Astrocyte of the hippocampus (primary cell): ENCODE measurements around the gene RFNG.

Experiments
- DNase-seq: peaks from one replicate; pipeline ENCODE4 v3.0.0; 2011; ENCODE audit warnings: low read depth, low spot score

The RFNG gene

DNA sequence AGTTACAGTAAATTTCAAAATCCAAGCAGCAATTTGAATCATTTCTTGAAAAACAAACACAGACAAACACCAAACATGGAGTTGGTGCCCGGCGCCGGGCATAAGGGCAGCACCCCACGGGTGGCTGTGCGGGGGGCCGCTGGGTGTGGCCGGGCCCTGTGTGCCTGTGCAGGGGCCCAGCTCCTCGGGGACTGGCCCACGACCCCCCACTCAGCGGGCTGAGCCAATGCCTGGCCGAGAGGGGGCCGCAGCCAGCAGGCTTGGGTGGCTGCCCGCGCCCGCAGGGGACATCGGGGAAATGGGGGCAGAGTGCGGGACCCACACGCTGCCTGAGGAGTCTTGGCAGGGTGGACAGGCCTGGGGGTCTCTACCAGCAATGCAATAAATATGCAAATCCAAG is 26.8 kb upstream of the RFNG start:
- no peak for DNase-seq

DNA sequence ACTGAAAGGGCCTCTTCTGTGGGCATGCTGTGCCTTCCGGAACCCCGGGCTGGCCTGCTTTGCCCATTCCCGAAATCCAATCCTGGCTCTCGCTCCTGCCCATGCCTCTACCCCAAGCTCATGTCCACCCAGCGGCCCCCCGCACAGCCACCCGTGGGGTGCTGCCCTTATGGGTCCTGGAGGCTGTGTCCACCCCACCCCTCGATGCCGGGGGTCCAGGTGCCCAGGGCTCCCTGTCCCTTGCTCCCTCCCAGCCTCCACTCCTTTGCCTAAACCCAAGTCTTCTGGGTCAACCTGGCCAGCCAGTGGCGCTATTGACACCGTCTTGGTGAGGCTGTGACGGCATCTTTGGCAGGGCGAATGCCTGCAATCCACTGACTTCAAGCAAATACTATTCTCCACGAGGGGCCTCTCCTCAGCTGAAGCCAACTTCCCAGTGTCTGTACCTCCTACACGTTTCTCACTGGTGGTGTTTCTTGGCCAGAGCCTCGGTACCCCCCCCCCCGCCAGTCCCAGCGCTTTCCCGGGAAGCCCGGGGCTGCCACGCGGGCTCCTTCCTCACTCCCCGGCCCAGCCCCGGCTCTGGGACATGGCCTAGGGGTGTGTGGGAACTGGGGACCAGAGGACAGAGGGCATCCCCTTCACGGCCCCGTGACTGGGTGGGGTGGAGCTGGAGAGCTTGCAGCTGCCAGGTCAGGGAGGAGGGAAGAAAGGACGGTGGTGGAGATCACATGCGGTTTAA is 26.2 kb upstream of the RFNG start:
- no peak for DNase-seq

DNA sequence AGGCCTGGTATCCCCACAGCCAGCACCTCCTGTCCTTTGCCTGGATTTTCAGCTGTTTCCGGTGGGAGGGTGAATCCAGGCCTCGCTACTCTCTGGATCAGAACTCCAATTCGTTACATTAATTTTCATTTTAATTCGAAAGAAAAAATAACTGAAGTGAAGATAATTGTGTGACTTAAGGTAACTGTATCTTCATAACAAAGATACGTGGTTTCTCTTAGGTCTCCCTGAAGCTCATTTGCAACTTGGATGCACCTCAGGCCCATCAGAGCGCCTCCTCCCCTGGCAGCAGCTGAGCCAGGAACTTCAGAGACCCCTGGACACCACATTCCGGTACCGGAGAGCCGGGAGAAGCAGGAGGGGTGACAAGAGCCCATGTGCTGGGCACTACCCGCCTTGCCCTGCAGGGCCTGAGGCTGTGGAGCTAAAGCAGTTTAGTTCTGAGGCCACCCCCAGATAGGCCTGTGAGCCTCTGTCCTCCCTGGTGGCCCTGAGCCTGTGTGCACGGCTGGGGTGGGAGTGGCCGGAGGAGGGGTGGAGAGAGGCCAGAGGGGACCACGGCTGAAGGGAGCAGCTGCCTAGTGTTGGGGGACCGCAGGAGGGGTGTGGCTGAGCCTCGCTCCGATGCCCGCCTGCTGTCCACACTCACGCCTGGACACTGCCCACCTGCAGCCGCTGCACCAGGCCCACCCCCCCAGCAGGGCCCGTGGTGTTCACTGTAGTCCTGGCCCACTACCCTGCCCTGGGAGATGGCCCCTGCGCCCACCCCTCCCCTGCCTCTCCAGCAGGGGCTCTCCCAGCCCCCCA is 25.4 kb upstream of the RFNG start:
- DNase-seq: no peak

DNA sequence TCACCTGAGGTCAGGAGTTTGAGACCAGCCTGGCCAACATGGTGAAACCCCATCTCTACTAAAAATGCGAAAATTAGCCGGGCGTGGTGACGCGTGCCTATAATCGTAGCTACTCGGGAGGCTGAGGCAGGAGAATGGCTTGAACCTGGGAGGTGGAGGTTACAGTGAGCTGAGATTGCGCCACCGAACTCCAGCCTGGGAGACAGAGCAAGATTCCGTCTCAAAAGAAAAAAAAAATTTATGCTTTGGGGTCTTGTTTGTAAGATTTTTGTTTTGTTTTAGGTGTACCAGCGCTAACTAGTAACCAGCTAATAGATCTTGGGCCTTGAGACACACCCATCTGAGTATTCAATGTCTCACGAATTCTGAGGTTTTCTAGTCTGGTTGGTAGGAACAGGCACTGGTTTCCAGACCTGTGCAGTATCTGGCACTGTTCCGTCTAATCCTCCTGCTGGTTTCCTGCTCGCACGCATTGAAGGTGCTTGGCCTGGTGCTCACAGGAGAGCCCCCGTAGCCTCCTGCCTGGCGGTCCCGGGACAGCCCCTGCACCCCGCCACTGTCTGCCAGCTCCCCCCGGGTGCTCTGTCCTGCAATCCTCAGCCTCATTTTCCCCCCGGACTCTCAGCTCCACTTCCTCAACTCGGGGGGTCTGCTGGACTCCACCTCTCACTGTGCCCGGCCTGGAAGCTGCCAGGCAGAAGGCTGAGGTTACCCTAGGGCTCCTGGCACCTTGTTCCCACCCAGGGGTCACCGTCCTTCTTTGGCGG is 24.6 kb upstream of the RFNG start:
- no peak for DNase-seq

DNA sequence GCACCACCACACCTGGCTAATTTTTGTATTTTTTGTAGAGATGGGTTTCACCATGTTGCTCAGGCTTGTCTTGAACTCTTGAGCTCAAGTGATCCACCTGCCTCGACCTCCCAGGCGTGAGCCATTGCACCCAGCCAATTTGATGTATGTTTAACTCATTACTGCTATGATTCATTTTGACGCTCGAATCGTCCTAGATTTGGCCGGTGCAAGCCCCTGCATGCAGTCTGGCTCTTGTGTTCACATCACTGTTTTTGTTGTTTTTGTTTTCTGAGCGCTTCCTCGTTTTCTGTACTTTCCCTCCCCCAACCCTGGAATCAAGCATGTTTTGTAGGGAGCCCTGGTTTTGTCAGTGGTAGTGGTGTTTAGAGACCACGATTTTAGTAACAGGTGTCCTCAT is 21.8 kb upstream of the RFNG start:
- DNase-seq: no peak

DNA sequence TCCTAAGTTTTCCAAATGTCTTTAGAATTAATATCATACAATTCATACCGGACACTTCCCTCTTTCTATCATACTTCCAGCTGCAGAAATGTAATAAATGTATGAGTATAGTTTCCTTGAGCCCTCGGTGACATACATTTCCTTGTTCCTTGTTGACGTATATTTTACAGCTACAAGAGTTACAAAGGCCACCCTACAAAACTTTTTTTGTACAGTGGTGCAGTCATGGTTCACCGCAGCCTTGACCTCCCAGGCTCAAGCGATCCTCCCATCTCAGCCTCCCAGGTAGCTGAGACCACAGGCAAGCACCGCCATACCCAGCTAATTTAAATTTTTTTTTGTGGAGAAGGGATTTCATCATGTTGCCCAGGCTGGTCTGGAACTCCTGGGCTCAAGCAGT is 21.2 kb upstream of the RFNG start:
- no peak for DNase-seq

DNA sequence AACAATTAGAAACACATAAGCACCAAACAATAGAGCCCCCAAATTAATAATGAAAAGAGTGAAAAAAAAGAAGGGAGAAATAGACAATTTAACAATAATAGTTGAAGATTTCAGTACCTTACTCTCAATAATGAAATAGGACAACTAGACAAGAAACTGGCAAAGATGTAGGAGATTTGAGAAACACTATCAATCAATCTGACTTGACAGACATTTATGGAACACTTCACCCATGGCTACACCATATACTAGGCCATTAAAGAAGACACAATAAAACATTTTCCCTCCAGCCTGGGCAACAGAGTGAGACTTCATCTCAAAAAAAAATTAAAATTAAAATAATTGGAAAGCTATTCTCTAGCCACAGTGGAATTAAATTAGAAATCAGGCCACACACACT is 19.0 kb upstream of the RFNG start:
- no peak for DNase-seq

DNA sequence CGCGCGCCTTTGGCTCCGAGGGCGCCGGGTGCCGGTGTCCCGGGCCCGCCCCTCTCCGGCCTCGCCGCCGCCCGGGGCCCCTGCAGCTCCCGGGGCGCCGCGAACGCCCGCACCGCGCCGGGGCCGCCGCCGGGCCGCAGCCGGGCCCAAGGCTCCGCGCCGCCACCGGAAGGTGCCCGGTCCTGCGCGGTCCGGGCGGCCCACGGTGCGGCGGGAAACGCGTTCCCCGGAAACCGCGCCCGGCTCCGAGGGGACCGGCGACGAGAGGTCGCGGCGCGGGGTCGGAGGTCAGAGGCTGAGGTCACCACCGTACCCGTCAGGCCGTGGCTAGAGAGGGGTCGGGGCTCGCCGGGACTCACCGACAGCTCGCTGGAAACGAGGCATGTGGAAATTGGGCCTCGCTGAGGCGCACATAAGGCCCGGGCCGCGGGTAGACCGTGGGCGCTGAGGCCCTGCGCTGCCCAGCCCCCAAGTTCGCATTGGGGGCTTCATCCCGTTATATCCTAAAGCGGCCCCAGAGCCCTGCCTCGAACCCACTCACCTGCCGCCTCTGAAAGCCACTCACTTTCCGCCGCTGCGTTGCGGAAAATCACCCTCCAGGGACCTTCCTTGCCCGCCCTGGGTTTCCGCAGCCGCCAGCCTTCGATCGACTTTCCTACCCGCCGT is 14.2 kb upstream of the RFNG start, which contains the start of gene DUS1L:
Gene DUS1L (minus strand): TSS at position 167 of the 666 bp plus-strand sequence. CDS start 745 bp downstream, outside the sequence.
- DNase-seq: peak; percentile 78

DNA sequence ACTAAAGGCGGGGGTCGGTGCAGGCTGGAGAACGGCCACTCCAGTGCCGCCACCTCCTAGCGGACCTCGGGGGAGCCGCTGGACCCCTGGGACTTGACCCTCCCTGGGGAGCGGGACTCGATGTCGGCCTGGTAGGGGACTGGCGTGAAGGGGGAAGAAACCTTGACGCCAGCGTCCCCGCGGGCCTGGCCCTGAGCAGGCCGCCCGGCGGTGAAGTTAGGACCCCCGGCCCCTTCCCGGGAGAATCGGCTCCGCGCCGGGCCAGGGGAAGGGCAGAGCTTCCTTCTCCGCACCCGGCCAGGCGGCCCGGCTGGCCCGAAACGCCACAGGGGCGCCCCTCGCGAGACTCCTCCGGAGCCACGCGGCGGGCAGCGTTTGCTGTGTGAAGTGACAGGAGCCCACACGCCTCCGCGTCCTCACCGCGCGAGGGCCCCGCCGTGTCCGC is 13.6 kb upstream of the RFNG start:
- DNase-seq: peak; percentile 67

DNA sequence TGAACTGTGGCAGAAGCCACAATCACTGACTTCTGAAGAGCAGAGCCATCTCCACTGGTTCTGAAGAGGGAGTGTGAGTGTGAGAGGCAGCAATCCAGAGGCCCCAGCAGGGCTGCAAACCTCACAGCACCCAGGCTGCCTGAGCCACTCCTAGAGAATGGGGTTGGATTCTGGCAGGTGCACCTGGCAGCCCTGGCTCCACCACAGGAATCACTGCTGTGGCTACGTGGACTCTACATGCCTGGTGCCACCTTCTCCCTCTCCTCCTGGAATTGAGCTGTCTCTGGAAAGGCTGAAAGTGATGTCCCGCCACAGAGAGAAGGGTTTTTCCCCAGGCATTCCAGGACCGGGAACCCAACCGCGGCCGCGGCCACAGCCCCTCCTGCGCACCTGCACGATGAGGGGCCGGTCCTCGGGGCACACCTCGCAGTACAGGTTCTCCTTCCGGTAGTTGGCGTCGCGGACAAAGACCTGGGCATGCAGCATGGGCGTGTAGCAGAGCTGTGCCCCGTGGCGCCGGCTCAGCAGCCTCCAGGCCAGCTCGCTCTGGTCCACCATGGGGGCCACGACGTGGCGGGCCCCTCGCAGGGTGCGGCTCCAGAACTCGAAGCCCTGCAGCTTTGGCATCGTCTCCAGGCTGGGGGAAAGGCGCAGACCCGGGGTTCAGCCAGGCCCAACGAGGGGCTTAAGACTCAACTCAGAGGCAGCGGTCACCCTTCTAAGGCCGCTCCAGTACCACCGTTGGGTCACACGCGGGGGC is 13.0 kb upstream of the RFNG start:
- peak; percentile 18 for DNase-seq

DNA sequence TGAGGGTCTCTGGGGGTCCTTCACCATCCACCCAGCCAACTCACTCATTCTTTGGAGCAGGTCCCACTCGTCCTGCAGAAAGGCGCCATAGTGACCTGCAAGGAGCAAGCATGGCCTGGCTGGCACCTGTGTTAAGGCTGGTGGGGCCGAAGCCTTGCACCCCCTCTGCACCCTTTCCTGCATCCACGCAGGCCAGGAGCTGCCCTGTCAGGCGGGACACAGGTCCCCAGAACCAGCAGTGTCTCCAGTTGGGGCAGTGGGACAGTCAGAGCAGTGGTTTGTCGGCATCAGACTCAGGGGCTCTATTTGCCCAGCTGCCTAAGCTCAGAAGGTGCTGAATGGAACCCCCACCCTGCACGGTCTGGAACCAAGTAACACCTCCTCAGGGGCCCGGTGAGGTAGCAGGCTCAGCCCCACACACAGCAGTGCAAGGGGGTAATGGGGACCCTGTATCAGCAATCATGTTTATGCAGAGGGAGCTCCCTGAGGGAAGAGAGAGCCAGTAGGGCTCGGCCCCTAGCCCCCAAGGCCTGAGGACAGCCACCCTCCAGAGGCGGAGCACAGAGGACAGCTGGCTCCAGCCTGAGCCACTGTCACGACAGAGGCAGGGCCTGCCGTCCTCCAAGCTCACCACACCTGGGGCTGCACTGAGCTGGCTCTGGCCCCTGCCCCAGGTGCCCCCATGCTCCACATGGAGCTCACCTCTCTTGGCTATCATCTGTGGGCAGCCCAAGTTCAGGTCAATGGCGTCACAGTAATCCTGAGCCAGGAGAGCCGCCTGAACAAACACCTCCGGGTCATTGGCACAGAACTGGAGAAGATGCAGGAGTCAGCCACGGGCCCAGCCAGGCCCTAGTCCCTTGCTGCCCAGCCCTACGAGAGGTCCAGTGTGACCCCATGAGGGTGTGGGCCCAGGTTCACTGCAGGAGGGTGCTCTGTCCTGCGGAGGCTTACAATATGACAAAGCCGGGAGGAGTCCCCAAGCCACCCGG is 12.1 kb upstream of the RFNG start:
- DNase-seq: no peak

DNA sequence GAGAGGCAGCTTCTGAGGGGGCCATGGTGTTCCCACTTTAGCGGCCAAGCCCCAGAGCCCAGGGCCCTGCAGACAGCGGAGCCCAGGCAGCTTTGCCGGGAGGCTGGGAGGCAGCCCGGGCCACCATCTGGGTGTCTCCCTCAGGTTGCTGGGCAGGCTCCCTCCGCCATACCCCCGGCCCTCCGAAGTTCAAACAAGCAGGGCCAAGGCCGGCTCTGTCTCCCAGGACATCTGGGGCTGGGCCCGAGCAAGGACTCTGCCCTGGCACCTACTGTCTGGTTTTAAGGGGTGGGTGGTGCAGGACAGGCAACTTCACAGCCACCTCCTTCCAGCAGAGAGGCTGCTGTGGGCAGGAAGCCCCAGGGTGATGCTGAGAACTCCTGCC is 11.4 kb upstream of the RFNG start:
- no peak for DNase-seq

DNA sequence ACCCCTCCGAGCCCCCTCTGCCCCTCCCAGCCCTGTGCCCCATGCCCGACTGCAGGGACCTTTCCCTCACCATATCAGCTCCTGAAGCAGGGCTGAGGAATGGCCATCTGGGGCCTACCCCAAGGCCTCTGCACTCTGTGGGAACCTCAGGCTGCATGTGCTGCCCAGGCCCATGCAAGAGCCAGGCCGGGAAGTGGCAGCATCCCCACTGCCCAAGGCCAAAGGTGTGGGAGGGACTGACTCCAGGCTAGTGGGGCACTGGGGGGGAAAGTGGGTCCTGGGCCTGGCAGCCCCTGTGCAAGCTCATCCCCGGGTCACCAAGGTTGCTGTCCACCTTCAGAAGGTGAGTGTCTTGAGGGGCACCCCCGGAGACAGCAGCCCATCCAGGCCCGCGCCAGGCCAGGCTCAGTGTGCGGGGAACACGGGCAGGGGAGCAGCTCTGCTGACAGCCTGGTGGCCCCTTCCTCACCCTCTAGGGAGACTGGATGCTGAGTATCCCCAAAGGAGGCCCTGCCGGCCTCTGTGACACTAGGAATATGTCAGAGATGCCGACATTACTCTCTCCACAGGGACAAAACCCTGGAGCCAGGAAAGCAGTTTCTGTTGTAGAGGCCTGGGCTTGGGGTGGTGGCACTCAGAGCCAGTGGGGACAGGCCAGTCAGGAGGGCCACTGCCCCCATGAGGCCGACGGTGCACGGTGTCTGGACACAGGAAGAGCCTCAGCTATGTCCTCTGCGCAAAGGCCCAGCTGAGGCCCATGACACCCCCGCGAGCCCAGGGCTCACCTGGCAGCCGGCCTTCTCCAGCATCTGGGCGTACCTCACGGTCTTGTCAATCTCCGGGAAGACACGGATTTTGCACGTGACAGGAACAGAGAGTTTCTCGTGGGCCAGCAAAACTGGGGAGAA is 10.7 kb upstream of the RFNG start:
- no peak for DNase-seq

DNA sequence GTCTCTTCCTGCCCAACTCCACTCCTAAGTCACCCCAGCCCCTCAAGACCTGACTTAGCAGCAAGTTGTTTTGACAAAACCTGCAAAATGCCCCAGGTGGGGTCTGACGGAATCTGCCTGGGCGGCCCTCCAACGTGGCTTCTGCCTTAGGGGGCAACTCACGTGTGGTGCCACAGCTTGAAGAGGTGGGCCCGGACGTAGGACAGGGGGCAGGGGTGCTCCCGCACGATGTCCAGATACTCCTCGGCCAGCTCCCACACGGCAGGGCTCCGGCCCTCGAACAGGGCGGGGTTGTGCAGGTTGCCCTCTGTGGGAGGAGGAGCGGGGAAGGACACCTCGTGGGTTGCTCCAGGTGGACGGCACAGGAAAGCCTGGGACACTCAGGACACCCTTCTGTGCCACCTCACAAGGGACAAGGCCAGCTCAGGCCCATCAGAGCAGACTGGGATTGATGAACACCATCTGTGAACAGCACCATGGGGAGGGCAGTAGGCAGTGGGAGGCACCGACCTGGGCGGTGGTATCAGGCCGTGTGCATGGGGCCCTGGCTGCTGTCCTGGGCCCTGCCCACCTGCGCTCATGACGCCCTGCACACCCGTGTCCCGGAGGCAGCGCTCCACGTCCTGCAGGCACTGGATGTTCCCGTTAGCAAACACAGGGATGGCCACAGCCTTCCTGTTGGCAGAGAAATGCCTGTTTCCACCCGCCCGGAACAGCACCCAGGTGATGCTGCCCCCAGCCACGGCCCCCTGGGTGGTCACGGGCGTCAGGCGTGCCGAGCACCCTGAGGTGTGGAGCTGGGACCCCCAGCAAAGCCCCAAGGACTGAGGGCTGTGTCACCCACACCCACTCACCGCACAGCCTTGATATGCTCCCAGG is 9.7 kb upstream of the RFNG start:
- DNase-seq: no peak

DNA sequence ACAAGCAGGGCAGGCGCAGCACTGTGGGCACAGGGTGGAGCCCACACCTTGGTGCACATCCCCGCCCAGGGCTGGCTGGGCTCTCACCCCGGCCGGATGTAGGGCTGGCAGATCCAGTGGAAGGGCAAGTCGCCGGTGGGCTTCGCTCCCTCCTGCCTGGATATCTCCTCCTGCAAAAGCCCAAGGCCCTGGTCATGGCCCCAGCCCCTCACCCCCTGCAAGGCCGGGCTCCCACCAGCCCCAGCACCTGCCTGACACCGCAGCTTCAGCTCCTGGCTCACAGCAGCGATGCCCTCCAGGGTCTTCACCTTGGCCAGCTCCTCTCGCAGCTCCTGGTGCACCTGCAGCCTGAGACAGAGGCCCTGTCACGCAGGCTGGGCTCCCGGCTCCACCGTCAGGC is 9.0 kb upstream of the RFNG start:
- DNase-seq: no peak

DNA sequence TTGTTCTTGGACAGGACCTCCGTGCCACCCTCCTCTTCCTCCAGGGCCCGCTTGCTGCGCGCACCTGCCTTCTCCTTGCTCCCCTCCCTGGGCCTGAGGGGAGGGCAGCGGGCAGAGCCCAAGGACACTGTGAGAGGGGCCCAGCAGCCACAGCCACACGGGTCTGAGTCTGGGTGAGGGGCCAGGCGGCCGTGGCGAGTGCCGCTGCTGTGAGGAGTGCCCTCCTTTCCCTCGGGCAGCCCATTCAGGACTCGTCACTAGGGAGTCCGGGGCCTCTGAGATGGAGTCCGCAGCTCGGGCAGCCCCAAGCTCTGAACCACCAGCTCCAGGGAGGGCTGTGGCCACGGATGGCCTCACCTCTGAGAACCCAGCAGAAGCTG is 8.4 kb upstream of the RFNG start:
- no peak for DNase-seq

DNA sequence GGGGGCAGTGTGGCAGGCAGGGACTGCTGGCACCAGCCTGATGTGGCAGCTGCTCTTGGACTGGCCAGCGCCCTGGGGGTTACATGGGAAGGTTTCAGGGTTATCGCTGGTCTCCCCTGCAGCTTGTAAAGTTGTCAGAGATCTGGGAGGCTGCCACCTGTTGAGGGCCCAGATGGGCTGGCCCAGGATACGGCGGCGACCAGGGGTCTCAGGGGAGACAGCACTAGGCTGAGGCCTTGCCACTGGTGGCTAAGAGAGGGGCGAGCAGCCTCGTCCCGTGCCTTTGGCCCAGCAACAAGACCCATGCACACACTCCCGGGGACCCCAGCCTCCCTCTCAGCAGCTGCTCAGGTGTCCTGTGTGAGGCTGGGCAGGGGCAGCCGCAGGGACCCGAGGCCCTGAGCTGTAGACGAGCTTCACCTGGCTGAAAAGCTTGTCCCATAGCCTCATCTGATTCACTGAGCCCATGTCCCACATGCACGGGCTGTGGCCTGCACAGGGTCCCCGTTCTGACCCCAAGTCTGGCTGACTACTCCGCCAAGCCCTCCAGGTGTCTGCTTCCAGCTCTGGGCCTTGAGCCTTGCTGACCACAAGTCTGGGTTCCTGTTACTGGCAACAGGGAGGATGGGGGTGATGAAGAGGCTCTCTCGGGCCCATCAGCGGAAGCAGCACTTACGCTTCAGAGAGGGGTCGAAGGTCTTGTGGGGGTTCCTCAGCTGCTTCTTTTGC is 7.8 kb upstream of the RFNG start:
- no peak for DNase-seq
